NCI-H1105 (cell line): ENCODE results near the gene TACR2.

Experiments used
- DNase-seq: peaks from one replicate; lab custom pipeline; 2025; lab: John Stamatoyannopoulos, UW

TACR2 gene

DNA sequence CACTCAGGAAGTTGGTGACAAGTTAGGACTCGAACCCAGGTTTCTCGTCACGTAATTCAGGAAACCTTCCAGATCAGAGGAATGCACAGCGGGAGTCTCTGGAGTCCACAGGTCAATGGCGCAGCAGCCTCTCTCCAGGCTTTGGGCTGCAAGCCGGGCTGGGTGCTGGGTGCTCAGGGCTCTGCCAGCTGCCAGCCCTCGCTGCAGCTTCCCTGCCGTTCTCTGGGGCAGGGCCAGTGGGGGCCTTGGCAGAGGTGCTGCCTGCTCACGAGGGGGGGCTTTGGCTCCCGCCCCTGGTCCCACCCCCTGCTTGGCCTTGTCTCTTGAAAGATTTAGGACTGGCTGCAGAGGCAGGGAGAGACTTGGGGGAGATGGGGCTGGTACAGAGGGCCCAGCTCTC lies at the start of gene TACR2:
TSS of gene TACR2 (minus strand) at position 224 of the 400 bp plus-strand sequence. CDS start 595 bp downstream, outside the sequence.
- DNase-seq = no peak

DNA sequence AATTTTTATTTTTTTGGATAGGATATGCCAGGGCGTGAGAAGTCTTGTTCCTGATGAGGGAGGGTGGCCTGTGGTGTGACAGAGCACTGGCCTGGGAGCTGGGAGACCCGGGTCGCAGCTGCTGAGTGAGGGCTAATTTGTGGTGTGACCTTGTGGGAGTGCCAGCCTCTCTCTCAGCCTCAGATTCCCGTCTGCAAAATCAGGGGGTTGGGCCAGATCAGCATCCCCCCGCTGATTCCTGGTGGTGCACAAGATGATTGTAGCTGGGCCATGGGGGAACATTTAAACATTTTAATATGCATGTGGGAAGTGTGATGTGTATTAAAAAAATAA lies 49.4 kb upstream of the TACR2 start:
- DNase-seq = no peak

DNA sequence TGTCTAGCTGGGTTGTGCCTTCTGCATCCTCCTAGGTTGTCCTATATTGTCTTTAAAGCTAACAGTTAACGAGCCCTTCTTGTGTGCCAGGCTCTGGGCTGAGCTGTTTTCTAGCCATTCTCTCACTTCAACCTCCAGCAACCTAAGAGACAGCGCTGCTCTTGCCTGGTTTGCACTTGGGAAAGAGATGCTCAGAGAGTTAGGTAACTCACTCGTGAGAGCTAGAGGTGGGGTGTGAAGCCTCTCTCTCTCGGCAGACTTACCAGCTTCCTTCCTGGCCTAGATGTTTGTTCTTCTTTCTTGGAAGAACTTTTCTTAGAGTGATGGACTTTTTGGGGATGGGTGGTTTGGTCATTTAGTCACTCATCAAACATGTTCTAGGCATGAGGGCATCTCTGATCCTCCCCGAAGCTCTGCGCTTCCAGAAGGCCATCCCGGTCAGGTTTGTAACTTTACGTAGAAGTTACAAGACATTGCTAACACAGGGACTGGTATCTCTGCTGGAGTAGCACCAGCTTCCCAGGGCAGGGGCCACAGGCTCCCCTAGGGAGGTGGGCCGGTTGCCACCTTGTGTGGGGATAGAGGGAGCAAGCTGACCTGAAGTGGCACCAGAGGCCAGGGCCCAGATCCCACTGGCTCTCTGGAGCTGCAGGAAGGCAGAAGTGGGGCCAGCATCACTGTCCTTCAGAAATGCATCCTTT lies 48.9 kb upstream of the TACR2 start:
- DNase-seq = no peak

DNA sequence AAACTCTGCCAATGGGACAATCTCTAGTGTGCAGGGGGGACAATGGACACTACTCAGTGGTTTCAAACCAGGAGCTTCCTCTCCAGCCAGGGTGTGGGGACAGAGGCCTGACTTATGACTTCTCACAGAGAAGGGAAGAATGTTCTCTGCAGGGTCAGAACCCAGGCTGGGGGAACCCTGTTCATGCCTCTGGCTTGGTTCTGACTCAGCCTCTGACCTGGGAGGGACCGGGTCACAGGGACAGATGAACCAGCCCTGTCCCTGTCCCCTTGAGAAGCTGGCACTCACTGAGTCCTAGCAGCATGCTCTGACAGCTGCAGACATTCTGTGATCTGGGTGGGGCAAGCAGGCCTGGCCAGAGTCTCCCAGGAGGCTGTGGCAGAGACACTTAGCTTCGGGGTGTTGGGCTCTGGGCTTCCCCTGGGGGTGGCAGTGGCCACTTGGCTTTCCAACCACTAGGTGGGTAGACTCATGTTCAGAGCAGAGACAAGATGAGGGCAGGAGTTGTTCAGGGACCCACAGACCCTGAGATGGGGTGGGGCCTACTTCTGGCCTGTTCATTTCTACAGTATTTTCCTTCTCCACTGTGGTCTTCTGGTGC lies 48.2 kb upstream of the TACR2 start:
- no peak for DNase-seq

DNA sequence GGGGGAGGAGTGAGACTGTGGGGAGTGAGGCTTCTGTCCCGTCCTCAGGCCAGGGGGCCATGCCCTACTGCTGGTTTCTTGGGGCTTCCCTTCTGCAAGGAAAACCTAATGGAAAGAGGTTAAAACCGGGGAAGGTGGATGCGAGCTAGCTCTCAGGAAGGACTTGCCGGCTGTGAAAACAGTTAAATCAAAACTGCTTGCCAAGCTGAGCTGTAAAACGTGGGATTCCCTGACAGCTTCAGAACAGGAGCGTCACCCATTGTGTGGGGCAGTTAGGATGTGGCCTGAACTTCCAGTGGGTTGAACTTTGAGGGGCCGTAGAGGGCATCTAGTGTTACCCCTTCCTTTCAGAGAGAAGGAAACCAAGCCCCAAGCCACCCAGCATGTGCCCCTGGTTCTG lies 47.7 kb upstream of the TACR2 start:
- DNase-seq = no peak

DNA sequence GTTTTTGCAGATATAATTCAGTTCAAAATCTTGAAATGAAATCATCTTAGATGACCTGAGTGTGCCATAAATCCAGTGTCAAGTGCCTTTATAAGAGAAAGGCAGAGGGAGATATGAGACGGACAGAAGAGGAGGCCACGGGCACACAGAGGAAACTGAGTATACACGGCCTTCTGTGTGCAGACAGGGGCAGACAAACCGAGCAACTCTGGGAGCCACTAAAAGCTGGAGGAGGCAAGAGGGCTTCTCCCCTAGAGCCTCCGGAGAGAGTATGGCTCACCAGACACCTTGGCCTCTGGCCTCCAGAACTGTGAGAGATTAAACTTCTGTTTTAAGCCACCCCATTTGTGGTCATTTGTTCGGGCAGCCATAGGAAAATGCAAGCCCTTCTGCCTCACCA lies 47.2 kb upstream of the TACR2 start:
- no peak for DNase-seq

DNA sequence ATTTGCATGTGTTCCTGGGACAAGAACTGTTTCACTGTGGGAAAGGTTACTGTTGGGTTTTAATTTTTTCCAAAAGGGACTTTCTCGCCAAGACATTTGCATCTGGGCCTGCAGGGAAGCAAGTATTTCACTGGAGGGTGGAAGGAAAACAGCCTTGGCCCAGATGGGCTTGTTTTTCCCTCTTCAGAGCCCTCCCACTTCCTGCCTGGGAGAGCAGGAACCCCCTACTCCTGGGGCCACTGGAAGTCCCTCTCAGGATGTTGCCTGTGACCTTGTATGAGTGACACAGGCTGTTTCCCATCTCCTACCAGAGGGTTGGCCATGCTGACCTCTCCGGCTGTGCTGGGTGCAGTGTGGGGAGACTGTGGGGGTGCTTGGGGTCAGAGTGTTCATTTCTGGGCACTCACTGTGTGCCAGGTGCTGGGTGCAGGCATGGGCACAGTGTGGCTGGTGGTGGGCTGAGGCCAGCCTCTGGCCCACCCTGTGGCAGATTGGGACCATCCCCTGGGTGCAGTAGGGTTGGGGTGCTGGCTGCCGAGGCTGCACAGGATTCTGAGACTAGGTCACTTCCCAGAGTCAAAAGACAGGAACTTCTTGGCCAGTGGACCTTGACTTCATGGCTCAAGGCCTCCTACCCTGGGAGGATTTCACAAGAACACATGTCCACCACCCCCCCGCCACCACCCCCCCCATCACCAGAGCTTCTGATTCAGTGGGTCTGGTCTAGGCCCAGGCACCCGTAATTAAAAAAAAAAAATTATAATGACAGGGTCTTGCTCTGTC lies 44.7 kb upstream of the TACR2 start:
- no peak for DNase-seq

DNA sequence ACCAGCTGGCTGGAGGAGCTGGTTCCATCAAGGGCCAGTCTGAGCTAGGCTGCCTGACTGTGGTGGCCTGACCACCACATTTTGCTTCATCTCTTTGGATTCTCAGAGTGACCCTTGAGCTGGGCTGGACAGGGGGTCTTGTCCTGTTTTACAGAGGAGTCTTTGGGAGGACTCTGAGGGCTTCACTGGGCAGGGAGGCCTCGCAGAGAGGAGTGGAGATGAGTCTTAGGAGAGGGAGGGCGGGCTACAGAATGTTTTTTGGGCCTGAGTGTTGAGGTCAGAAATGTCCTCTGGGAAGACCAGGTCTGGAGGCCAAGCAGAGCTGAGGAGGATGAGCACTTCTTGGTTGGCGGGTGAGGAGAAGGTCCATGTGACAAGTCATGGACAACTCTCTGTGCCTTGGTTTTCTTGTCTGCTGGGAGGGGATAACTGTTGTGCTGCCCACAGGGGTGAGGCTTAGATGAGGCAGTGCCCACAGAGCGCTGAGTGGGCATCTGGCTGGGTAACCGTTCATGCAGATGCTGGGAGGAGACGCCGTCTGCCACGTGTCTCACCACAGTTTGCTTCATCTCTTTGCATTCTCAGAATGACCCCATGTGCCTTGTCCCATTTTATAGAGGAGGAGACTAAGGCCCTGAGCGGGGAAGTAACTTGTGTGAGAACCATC lies 44.0 kb upstream of the TACR2 start:
- no peak for DNase-seq

DNA sequence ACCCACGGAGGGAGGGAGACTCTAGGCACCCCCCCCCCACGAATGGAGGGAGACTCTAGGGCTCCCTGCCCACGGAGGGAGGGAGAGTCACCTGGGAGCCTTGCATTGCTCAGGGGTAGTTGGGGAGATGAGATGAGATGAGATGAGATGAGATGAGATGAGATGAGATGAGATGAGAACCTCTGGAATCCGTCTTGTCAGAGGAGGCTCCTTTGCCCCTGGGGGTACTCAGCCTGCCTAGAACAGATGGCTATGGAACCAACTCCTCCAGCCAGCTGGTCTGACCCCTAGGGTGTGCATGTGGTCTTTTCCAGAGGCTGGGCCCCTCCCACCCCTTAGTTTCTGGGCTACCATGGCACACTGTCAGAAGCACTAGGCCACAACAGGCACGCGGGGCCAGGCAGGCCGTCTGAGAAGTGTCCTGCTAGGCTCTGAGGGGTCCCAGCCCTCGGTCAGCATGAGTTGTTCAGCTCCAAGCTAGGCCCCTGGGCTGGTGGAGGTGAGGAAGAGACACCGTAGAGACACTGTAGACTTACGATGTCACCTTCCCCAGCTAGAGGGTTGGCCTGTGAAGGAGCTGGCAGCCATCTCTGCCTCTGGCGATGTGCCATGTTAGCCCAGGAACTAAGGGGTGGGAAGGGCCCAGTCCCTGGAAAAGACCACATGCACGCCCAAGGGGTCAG lies 43.3 kb upstream of the TACR2 start:
- DNase-seq = no peak

DNA sequence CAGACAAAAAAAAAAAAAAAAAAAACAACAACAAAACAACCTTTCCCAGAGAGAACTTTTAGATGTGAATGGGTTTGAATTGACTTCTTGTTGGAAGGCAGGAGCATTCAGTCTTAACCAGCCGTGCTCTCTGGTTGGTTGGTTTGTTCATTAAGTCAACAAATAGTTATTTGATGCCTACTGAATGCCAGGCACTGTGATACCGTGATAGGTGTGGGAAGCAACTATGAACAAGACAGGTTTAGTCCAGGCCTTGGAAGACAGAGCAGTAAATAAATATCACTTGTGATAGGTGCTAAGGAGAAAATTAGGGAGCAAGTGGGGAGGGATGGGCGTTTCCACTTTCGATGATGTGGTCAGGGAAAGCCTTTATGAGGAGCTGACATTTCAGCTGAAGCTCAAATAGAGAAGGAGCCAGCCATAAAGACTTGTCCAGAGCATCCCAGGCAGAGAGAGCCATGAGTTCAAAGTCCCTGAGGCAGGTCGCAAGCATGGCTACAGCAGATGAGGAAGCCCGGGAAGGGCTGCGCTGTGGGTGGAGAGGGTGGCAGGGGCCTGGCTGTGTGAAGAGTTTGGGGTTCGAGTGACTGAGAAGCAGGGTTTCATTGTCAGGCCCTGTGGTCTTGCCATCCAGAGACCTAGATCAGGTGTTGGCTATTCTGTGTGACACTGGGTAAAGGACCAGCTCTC lies 42.5 kb upstream of the TACR2 start:
- DNase-seq = no peak

DNA sequence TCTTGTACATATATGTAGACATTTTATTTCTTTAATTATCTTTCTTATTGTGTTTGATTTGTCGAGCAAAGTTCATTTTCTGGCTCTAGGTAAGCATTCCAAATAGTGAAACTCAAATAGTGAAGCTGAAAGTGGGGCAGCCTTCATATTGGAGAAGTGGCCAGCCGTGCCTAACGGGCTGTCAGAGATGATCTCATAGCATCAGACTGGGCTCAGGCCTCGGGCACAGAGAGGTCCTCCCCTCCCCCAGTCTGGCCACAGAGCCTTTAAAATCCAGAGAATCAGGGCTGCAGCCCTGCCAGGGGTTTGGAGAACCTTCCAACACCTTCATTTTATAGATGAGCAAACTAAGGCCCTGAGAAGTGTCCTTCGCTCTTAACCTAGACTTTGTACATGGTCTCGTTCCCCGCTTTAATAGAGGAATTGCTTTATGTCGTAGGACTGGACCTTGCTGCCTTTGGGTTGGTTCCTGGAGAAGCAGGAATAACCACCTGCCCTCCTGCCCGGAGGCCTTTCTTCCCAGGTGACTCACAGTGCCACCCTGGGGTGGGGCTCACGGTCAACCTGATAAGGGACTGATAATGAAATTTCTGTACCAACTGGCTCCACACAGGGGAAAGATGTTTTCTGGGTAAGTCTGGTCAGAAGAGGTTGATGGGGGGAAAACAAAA lies 41.8 kb upstream of the TACR2 start:
- no peak for DNase-seq

DNA sequence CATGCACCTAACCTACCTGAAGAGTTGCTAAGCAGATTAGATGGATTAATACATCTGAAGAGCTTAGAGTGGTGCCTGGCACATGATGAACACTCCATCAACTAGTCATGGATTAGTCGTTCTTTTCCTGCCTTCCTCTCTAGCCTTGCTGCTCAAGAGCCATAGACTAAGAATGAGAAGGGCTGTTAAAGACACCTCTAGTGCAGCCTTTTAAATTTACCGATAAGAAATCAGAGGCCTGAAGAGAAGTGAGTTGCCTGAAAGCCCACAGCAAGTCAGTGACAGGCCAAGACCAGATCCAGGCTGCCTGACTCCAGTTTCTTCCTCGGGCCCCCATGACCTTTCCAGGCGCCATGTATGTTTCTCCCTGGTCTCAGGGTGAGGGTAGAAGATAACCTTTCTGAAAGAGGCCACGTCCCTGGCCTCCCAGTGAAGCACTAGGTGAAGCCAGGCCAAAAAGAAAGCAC lies 41.1 kb upstream of the TACR2 start:
- DNase-seq = no peak

DNA sequence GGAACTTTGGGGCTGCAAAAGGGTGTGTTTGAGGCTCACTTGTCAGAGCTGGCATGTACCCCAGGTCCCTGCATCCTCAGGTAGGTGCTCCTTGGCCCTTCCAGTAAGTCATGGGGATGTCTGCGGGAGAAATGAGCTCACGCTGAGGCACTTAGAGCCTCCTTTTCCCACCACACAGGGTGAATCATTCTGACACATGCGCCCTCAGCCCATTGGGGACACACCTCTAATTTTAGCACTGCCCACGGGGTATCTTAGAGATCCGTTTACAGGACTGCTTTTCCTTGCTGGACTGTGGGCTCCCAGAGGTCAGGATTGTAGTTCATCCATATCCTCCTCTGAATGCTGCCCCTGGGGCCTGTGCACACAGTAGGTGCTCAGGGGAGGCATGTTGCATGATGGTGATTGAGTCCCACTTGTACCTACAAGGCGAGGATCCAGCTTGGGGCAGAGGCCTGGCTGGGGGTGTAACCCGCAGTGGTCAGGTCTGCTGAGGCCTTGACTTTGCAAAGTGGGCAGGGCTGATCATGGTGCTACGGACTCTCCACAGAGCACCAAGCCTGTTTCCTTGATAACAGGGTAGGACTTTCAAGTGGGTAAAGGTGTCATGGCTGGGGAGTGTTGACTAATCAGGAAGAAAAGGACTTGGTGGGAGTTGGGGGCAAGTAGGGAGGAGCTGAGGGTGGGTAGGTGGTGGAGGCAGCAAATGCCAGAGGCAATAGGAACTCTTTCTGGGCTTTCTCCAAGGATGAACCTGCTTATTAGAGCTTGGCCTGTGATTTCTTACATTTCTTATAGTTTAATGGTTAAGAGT lies 40.4 kb upstream of the TACR2 start:
- no peak for DNase-seq

DNA sequence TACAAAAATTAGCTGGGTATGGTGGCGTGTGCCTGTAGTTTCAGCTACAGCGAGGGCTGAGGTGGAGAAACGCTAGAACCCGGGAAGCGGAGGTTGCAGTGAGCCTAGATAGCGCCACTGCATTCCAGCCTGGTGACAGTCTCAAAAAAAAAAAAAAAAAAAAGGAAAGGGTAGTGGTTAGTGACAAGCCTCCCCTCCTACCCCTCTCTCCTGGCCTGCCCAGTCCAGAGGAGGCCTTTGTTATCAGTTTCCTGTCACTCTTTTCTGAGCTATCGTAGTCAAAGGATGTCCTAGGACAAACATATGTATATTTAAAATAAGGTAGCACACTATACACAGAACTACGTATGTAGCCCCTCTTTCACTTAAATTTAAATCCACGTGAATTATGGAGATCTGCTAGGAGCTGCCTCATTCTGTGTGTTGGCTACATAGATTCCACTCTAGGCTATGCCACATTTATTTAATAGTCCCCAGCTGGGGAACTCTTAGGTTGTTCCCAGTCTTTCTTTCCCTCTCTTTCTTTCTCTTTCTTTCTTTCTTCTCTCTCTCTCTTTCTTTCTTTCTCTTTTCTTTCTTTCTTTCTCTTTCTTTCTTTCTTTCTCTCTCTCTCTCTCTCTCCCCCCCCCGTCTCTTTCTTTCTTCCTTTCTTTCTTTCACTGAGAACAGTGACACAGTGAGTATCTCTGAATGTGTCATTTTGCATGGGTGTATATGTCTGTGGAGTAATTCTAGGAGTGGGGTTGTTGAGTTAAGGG lies 38.5 kb upstream of the TACR2 start:
- no peak for DNase-seq

DNA sequence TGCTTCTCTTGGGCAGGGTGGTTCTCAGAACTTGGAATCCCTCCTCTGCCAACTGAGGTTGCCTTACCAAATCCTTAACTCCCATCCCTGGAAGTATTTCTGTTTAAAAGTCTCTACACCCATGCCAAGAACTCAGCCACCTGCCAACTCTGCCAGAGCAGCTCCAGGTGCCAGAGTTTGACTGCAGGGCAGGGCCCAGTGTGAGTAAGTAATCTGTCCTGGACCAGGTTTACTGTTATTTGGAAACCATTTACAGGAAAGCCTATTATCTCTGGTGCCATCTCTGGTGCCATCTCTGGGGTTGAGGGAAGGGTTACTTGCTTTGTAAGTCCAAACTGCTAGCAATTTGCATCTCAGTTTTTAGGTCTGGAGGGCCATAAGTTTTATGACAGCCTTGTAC lies 37.1 kb upstream of the TACR2 start:
- DNase-seq = no peak

DNA sequence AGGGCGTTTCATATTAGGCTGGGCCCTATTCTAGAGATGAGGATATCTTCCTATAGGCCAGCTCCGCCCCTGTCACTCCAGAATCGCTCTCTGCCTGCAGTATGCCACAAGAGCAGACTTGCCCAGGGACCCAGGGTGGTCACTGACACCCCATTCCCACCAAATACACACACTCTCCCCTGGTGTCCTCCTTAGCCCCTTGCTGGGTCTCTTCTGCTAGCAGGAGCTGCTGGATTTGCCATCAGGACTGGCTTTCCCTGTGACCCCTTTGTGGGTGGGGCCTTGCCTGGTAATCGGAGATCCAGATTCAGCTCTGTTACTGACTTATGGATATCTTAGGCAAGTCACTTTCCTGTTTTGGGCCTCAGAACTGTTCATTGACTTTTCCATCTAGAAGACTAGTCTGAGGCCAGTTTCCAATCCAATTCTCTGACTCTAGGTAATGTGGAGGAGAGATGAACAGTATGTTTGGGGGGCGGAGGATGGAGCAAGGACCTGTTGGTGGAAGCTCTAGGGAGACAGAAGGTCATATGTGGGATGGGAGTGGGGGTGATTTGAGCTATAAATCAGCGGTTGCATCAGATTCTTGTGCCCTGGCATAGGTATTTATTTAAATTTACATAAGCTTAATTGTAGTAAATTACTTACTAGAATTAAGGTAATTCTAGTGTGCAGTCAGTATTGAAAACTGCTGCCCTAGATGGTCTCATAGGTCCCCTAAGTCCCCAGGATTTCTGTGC lies 36.1 kb upstream of the TACR2 start:
- no peak for DNase-seq

DNA sequence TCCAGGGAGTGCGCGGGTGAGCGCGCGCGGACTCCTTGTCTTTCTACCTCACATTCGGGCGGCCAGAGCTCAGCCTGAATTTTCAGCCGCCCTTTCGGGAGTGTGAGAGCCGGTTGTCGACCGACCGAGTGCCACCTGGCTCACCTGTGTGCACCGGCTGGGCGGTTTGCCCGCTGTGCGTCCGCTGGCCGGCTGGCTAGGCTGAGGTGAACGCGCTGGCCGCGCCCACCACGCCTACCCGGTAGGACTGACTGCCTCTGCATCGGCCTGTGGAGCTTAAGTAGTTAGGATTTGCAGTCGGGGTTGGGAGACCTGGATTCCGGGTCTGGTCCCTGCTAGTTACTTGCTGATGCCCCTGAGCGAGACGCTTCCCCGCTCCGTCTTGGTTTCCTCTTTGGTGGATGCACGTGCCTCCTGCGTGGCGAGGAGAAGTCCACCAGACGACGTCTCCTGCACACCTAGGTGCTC lies 35.1 kb upstream of the TACR2 start:
- peak; percentile 20 for DNase-seq

DNA sequence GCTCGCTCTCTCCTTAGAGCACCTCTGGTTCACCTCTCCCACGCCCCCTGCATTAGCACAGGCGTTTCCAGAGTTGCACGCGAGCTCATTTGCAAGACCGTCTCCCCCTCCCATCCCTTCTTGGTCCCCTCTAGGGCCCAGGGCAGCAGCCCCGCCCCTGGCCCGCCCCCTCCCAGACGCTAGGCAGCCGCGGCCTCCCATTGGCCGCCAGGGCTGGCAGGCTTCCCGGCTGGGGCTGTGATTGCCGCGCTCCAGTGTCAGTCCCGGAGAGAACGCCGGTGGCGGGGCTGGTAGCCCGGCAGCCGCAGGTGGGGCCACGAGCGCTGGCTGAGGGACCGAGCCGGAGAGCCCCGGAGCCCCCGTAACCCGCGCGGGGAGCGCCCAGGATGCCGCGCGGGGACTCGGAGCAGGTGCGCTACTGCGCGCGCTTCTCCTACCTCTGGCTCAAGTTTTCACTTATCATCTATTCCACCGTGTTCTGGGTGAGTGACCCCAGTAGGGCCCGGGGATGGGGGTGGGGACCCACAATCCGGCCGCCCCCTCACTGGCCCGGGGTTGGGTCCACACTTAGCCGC lies 34.6 kb upstream of the TACR2 start, which contains the start of gene TSPAN15:
TSS of gene TSPAN15 (plus strand) at position 257 of the 575 bp plus-strand sequence. CDS start at position 387, 130 bp downstream.
- peak; percentile 81 for DNase-seq
